Measurements from ENCODE around the gene EEF1AKMT2. TPM values are rescaled to one million over a fixed set of nuclear protein-coding genes. Genes with fewer than 3 reads are reported as not detected.

The EEF1AKMT2 gene
- total and polyA plus RNA-seq, 9 of the 15 experiments (the other 6 are each of a cell fraction or from before 2014, with no cell fraction given) = 9.3 to 34.3 (median 23.7) TPM

DNA sequence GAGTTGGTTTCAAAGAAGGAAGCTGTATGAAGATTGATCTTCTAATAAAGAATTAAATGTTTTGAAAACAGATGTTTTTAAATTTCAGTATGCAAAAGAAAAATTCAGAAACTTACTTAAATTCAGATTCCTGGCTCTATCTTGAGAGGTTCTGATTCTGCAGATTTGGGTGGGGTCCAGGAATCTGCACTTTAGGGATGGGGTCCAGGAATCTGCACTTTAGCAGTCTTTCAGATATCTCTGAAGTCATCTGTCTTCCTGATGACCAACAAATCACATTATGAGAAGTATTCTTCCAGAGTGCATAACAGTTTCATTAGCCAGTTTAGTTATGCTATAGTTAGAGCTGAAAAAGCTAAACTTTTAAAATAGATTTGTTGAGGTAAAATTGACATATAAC lies 34.0 kb upstream of the EEF1AKMT2 start:
- CTCF ChIA-PET (ENCODE audit: low intra/inter-chr PET ratio) = no interaction called here
- no peaks in the 10 kb centered on the region for H4K20me1 ChIP-seq (replicated peaks; ENCODE audit: control insufficient read depth, insufficient read depth, low read length)
- no peak for DNase-seq (ENCODE audit: extremely low read depth in 1 of 4, low spot score in 3 of 4)

More for the DNA sequence above, 34.0 kb upstream of the EEF1AKMT2 start:
- no peaks in the 10 kb centered on the region for H3K4me1 ChIP-seq (replicated peaks in 1 of 2; ENCODE audit: control insufficient read depth in 2 of 2, insufficient read depth in 2 of 2, low read length in 2 of 2)
- H3K9me3 ChIP-seq (replicated peaks; ENCODE audit: control insufficient read depth, insufficient read depth, low read depth, low read length) = no peaks in the 10 kb centered on the region
- ATAC-seq = no peak
- no peaks in the 10 kb centered on the region for H3K79me2 ChIP-seq (ENCODE audit: control insufficient read depth, insufficient read depth, low read length)
- TF ChIP-seq LCOR (CRISPR knock-in tag; IDR thresholded peaks at IDR 0.05) (no peak), BACH1 (tag; IDR thresholded peaks at IDR 0.05) (no peak), POLR2B (IDR thresholded peaks at IDR 0.05; ENCODE audit: low read depth, partially characterized antibody) (no peak), MTA2 (IDR thresholded peaks at IDR 0.05; ENCODE audit: low read depth) (no peak), STAT5B (CRISPR knock-in tag; IDR thresholded peaks at IDR 0.05) (no peak), NRF1 (conservative IDR thresholded peaks at IDR 0.05 in 1 of 2, IDR thresholded peaks at IDR 0.05 in 1 of 2) (no peak), ZNF41 (CRISPR knock-in tag; conservative IDR thresholded peaks at IDR 0.05) (no peak), CBX5 (IDR thresholded peaks at IDR 0.05; ENCODE audit: borderline replicate concordance, low read depth) (no peak), PTRF (tag; IDR thresholded peaks at IDR 0.05) (no peak), MECOM (CRISPR knock-in tag; IDR thresholded peaks at IDR 0.05) (no peak), POLR2AphosphoS2 (IDR thresholded peaks at IDR 0.05; ENCODE audit: low read length) (no peak), EP400 (IDR thresholded peaks at IDR 0.05) (no peak)
- TF ChIP-seq, protein P1, sequence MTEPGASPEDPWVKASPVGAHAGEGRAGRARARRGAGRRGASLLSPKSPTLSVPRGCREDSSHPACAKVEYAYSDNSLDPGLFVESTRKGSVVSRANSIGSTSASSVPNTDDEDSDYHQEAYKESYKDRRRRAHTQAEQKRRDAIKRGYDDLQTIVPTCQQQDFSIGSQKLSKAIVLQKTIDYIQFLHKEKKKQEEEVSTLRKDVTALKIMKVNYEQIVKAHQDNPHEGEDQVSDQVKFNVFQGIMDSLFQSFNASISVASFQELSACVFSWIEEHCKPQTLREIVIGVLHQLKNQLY (CRISPR knock-in tag; conservative IDR thresholded peaks at IDR 0.05) = no peak
- TF ChIP-seq, protein P2, sequence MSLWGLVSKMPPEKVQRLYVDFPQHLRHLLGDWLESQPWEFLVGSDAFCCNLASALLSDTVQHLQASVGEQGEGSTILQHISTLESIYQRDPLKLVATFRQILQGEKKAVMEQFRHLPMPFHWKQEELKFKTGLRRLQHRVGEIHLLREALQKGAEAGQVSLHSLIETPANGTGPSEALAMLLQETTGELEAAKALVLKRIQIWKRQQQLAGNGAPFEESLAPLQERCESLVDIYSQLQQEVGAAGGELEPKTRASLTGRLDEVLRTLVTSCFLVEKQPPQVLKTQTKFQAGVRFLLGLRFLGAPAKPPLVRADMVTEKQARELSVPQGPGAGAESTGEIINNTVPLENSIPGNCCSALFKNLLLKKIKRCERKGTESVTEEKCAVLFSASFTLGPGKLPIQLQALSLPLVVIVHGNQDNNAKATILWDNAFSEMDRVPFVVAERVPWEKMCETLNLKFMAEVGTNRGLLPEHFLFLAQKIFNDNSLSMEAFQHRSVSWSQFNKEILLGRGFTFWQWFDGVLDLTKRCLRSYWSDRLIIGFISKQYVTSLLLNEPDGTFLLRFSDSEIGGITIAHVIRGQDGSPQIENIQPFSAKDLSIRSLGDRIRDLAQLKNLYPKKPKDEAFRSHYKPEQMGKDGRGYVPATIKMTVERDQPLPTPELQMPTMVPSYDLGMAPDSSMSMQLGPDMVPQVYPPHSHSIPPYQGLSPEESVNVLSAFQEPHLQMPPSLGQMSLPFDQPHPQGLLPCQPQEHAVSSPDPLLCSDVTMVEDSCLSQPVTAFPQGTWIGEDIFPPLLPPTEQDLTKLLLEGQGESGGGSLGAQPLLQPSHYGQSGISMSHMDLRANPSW (CRISPR knock-in tag; IDR thresholded peaks at IDR 0.05) = no peak
- TF ChIP-seq, protein P3, sequence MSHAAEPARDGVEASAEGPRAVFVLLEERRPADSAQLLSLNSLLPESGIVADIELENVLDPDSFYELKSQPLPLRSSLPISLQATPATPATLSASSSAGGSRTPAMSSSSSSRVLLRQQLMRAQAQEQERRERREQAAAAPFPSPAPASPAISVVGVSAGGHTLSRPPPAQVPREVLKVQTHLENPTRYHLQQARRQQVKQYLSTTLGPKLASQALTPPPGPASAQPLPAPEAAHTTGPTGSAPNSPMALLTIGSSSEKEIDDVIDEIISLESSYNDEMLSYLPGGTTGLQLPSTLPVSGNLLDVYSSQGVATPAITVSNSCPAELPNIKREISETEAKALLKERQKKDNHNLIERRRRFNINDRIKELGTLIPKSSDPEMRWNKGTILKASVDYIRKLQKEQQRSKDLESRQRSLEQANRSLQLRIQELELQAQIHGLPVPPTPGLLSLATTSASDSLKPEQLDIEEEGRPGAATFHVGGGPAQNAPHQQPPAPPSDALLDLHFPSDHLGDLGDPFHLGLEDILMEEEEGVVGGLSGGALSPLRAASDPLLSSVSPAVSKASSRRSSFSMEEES (CRISPR knock-in tag; IDR thresholded peaks at IDR 0.05) = no peak
- no peak overlapping the region for H3K27ac ChIP-seq (ENCODE audit: extremely low read depth, low read depth, low read length)
- H3K36me3 ChIP-seq (ENCODE audit: control insufficient read depth, insufficient read depth, low read length) = peaks cover 53% of the 10 kb centered on the region
- H3K9me1 ChIP-seq (ENCODE audit: control insufficient read depth, insufficient read depth, low read length) = no peaks in the 10 kb centered on the region
- BruUV-seq (replicated peaks) = no TSS peak
- FAIRE-seq = no peak
- no peak overlapping the region for H3K4me2 ChIP-seq (ENCODE audit: insufficient read depth, low read length)
- intact Hi-C loops (cut with micrococcal nuclease) = loop anchor here (10.0 kb wide), 2 partner anchors 81 to 291 kb away; partner anchors contain the start of gene FAM53B
- H3K4me3 ChIP-seq = no peak overlapping the region
- POLR2A ChIA-PET = no interaction called here
- no peaks in the 10 kb centered on the region for H3K27me3 ChIP-seq (ENCODE audit: control insufficient read depth in 2 of 2, insufficient read depth in 2 of 2, low read length in 2 of 2)
- in situ Hi-C loops (cut with MboI) = no loop called here
- no peak overlapping the region for H2AFZ ChIP-seq (ENCODE audit: low read depth, low read length)
- H3K9ac ChIP-seq (ENCODE audit: insufficient read depth in 1 of 2, low read depth in 2 of 2, low read length in 2 of 2) = no peak overlapping the region
